Spinal cord (tissue), 10 donors: ENCODE data around the gene DMRTC1. TPM values are rescaled to one million over a fixed set of nuclear protein-coding genes. Genes with fewer than 3 reads are reported as not detected.
"Not testable (repeated sequence)": the region's sequence is repeated elsewhere in the genome, so short reads cannot be mapped to it uniquely, and the experiment has no call there.

ENCODE experiments used
- DNase-seq, 6 donors: peaks; one replicate each; pipeline versions ENCODE4 v3.0.0 to v3.0.0-alpha.2; 2013 to 2015; ENCODE audit warnings: low spot score in 6 of 6, low read depth in 4 of 6
- H3K27ac ChIP-seq: one replicate; pipeline ENCODE4 v1.5.1; 2013; ENCODE audit warnings: low read depth, low read length, control low read depth
- H3K27me3 ChIP-seq: one replicate; pipeline ENCODE4 v1.6.1; 2013; ENCODE audit warnings: low read length; ENCODE audit not compliant: control insufficient read depth, insufficient read depth
- H3K36me3 ChIP-seq: one replicate; pipeline ENCODE4 v1.6.1; 2013; ENCODE audit warnings: low read length; ENCODE audit not compliant: control insufficient read depth, insufficient read depth
- H3K4me1 ChIP-seq: one replicate; pipeline ENCODE4 v1.6.1; 2013; ENCODE audit warnings: low read length; ENCODE audit not compliant: control insufficient read depth, insufficient read depth
- H3K4me3 ChIP-seq: one replicate; pipeline ENCODE4 v1.5.1; 2013; ENCODE audit warnings: low read depth, low read length, control low read depth
- H3K9me3 ChIP-seq: one replicate; pipeline ENCODE4 v1.6.1; 2013; ENCODE audit warnings: low read length; ENCODE audit not compliant: control insufficient read depth, insufficient read depth
- WGBS: methylation state at CpG from one replicate; pipeline ENCODE4 v1.1.5; 2013; ENCODE audit warnings: missing lambda C conversion rate; ENCODE audit not compliant: insufficient coverage; 5-methylcytosine and 5-hydroxymethylcytosine counted together
- polyA plus RNA-seq, 2 donors: library from polyadenylated mRNA; unstranded; fragments of 120-200 nt; gene quantifications; one replicate each; pipeline ENCODE4 v1.2.1, GENCODE V29; 2013; ENCODE audit not compliant: insufficient read length in 2 of 2
- total RNA-seq, 2 donors: library from RNA; depleted of rRNA in 1 of 2; stranded (reverse); fragments of 120-200 nt in 1 of 2; fragments of >200 nt in 1 of 2; gene quantifications; one replicate each; pipeline versions ENCODE4 v1.2.3 to v1.2.4, GENCODE V29; 2013 to 2014
- donor health status: healthy.

DMRTC1 gene
- total and polyA plus RNA-seq, 4 donors = 0.55 to 1.5 (median 1.0) TPM; not detected in 1

DNA sequence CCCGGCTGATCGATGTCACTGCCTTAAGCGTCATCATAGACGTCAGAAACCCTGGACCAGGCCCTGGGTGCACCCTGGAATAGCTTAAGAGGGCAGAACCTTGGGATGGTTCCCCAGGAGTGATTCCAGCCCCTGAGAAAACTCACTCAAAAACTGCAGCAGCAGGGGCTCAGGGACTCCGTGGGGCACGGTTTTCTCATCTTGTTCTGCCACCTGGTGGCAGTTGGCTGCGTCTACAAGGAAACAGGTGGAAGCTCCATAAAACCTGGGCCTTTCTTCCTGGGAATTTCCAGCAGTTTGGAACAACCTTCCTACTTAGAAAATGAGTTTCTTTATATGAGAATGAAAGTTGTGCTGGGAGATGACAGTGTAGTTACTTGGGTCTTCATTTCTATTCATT lies 7.2 kb downstream of the DMRTC1 start:
- H3K27me3 ChIP-seq, H3K4me1 ChIP-seq, H3K9me3 ChIP-seq, H3K27ac ChIP-seq, H3K4me3 ChIP-seq, DNase-seq, H3K36me3 ChIP-seq: not testable (repeated sequence)
- WGBS = no CpG with 5 or more reads among the region's 7 CpGs

DNA sequence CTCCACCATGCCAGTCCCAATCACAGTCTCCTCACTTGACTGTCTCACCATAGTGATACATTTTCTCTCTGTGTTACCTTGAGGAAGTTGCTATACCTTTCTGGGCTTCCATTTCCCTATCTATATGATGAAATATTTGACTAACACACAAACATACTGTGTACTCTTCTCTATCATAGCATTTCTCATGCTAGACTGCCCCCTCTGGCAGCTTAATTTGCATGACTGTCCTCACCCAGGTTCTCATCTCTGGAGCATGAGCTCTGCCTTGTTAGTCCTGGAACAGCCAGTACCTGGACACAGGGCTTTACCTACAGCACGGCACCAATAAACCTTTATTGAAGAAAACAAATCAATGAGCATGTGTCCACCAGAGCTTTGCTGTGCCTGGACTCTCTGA lies 11.4 kb downstream of the DMRTC1 start:
- no CpG with 5 or more reads among the region's 1 CpG for WGBS
- not testable (repeated sequence) for DNase-seq, H3K36me3 ChIP-seq, H3K27me3 ChIP-seq, H3K9me3 ChIP-seq, H3K27ac ChIP-seq, H3K4me3 ChIP-seq, H3K4me1 ChIP-seq

DNA sequence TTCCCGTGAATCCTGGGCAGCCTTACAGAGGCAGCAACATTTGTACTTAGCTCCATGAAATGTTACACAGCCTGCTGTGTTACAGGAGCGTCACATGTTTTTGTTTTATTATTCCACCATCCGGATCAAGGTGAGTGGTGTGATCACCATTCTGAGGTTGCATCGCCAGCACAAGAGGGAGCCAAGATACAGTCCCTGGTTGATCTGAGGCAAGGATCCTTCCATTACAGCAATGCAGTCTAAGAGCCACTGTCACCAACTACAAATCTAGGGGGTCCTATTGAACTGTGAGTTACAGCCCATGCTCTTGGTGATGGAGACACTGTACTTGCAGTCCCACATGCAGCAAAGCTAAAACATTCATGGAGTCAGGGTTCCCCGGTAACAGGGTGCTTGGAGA lies 27.5 kb downstream of the DMRTC1 start:
- H3K27me3 ChIP-seq, H3K9me3 ChIP-seq, H3K4me1 ChIP-seq, H3K36me3 ChIP-seq, H3K27ac ChIP-seq, DNase-seq, H3K4me3 ChIP-seq: not testable (repeated sequence)
- WGBS = no CpG with 5 or more reads among the region's 5 CpGs

DNA sequence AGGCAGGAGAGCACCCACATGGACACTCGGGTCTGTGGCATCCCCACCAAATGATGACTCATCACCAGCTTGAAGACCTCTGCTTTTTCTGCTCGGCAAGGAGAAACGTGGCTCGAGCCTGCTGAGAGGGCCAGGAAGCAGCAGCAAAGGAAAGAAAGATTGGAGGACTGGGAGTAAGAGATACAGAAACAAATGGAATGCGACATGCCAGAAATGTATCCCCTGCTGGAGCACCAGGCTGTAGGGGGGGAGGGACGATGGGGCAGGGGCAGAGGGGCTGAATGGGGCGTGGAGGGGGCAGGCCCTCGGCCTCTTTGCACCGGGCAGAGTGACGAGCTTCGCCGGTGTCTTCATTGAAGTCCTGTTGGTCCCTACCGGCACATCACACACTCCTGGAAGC lies 31.3 kb downstream of the DMRTC1 start, which contains the start of gene FAM236C:
Gene FAM236C (plus strand): TSS at position 301 of the 400 bp plus-strand sequence. CDS start 100 bp downstream, outside the sequence.
- not testable (repeated sequence) for H3K27me3 ChIP-seq, H3K27ac ChIP-seq, H3K9me3 ChIP-seq, H3K36me3 ChIP-seq, DNase-seq, H3K4me3 ChIP-seq, H3K4me1 ChIP-seq
- WGBS = no CpG with 5 or more reads among the region's 13 CpGs

DNA sequence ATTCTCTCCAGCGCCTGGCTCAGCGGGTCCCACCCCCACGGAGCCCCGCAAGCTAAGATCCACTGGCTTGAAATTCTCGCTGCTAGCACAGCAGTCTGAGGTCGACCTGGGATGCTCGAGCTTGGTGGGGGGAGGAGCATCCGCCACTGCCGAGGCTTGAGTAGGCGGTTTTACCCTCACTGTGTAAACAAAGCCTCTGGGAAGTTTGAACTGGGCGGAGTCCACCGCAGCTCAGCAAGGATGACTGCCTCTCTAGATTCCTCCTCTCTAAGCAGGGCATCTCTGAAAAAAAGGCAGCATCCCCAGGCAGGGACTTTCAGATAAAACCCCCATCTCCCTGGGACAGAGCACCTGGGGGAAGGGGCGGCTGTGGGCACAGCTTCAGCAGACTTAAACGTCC lies 53.9 kb downstream of the DMRTC1 start:
- not testable (repeated sequence) for H3K4me3 ChIP-seq, DNase-seq, H3K9me3 ChIP-seq, H3K36me3 ChIP-seq, H3K27me3 ChIP-seq, H3K4me1 ChIP-seq, H3K27ac ChIP-seq
- WGBS = no CpG with 5 or more reads among the region's 14 CpGs

DNA sequence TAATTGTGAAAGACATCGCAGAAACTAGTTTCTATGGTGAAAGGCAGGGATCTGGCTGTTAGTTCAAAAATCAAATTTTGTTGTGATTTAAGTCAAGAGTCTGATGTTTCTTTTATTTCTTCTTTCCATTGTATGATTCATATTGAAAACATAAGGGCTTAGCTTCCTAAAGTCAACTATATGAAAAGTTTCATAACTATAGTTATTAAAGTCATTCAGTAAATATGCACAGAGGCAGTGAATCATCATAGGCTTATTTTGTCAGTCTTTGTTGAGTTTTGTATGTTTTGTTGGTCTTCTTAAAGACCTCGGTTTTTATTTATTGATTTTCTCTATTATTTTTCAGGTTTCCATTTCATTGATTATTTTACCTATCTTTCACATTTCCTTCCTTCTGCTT lies 60.7 kb downstream of the DMRTC1 start:
- not testable (repeated sequence) for H3K4me3 ChIP-seq, DNase-seq, H3K4me1 ChIP-seq, H3K27me3 ChIP-seq, H3K27ac ChIP-seq, H3K36me3 ChIP-seq, H3K9me3 ChIP-seq
- WGBS = no CpG with 5 or more reads among the region's 2 CpGs

DNA sequence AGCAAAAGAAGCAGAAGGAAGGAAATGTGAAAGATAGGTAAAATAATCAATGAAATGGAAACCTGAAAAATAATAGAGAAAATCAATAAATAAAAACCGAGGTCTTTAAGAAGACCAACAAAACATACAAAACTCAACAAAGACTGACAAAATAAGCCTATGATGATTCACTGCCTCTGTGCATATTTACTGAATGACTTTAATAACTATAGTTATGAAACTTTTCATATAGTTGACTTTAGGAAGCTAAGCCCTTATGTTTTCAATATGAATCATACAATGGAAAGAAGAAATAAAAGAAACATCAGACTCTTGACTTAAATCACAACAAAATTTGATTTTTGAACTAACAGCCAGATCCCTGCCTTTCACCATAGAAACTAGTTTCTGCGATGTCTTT lies 106.1 kb downstream of the DMRTC1 start:
- DNase-seq, H3K4me1 ChIP-seq, H3K9me3 ChIP-seq, H3K36me3 ChIP-seq, H3K4me3 ChIP-seq, H3K27me3 ChIP-seq, H3K27ac ChIP-seq: not testable (repeated sequence)
- no CpG with 5 or more reads among the region's 2 CpGs for WGBS

DNA sequence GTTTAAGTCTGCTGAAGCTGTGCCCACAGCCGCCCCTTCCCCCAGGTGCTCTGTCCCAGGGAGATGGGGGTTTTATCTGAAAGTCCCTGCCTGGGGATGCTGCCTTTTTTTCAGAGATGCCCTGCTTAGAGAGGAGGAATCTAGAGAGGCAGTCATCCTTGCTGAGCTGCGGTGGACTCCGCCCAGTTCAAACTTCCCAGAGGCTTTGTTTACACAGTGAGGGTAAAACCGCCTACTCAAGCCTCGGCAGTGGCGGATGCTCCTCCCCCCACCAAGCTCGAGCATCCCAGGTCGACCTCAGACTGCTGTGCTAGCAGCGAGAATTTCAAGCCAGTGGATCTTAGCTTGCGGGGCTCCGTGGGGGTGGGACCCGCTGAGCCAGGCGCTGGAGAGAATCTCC lies 112.9 kb downstream of the DMRTC1 start:
- H3K4me3 ChIP-seq, H3K9me3 ChIP-seq, DNase-seq, H3K36me3 ChIP-seq, H3K4me1 ChIP-seq, H3K27me3 ChIP-seq, H3K27ac ChIP-seq: not testable (repeated sequence)
- WGBS = no CpG with 5 or more reads among the region's 13 CpGs

Other genes starting within 250 kb of the DMRTC1 start
- 1 to 10 TPM; 6.1 to 7.4 TPM for gene PHKA1, start 229.5 kb downstream of the DMRTC1 start, total RNA-seq
- gene PHKA1, start 229.5 kb downstream of the DMRTC1 start, polyA plus RNA-seq = 1 to 10 TPM; 7.5 to 9.3 TPM
- 1 to 10 TPM; 1.5 to 2.6 TPM for gene DMRTC1B, start 166.9 kb downstream of the DMRTC1 start, total RNA-seq
- 10 to 100 TPM; 13.7 to 15.3 TPM for gene DMRTC1B, start 166.9 kb downstream of the DMRTC1 start, polyA plus RNA-seq
- not detected for gene FAM236B, start 161.2 kb downstream of the DMRTC1 start, total RNA-seq
- not detected for gene FAM236B, start 161.2 kb downstream of the DMRTC1 start, polyA plus RNA-seq
- gene FAM236D, start 135.6 kb downstream of the DMRTC1 start, total RNA-seq = not detected
- not detected for gene FAM236D, start 135.6 kb downstream of the DMRTC1 start, polyA plus RNA-seq
- not detected for gene FAM236C, start 31.2 kb downstream of the DMRTC1 start, total RNA-seq
- not detected for gene FAM236C, start 31.2 kb downstream of the DMRTC1 start, polyA plus RNA-seq
- not detected for gene FAM236A, start 5.6 kb downstream of the DMRTC1 start, total RNA-seq
- gene FAM236A, start 5.6 kb downstream of the DMRTC1 start, polyA plus RNA-seq = 1 to 10 TPM; 1.8 TPM
- gene PABPC1L2B, start 59.1 kb upstream of the DMRTC1 start, total RNA-seq = 1 to 10 TPM in 1 of 2 donors, under 1 TPM in 1; 0.72 to 1.3 TPM
- 10 to 100 TPM; 14.1 to 17.2 TPM for gene PABPC1L2B, start 59.1 kb upstream of the DMRTC1 start, polyA plus RNA-seq
- 1 to 10 TPM; 1.7 to 4.1 TPM for gene PABPC1L2A, start 135.7 kb upstream of the DMRTC1 start, total RNA-seq
- gene PABPC1L2A, start 135.7 kb upstream of the DMRTC1 start, polyA plus RNA-seq = 10 to 100 TPM; 12.1 to 12.6 TPM